Esophagus squamous epithelium (tissue), 5 donors: ENCODE measurements around the gene TFEC. TPM values are rescaled to one million over a fixed set of nuclear protein-coding genes. Genes with fewer than 3 reads are reported as not detected.

Experiments
- DNase-seq: peaks from one replicate; lab custom pipeline; 2025; lab: John Stamatoyannopoulos, UW
- H3K27ac ChIP-seq, 4 donors: fragments of 200-600 bp; sonication (generic); one replicate each; pipeline ENCODE4 v1.5.1; 2016 to 2019; ENCODE audit warnings: mild to moderate bottlenecking in 1 of 4
- H3K27me3 ChIP-seq, 4 donors: fragments of 200-600 bp; sonication (generic); 1 replicate in 3 of 4; 2 replicates in 1 of 4; pipeline versions ENCODE4 v1.5.1 to v1.6.0; 2017 to 2021; ENCODE audit warnings: antibody characterized with exemption in 1 of 4
- H3K36me3 ChIP-seq, 3 donors: fragments of 200-600 bp; sonication (generic); one replicate each; pipeline ENCODE4 v1.5.1; 2016 to 2019
- H3K4me1 ChIP-seq, 3 donors: fragments of 200-600 bp; sonication (generic); one replicate each; pipeline ENCODE4 v1.5.1; 2017 to 2019
- H3K4me3 ChIP-seq, 4 donors: fragments of 200-600 bp; sonication (generic); 1 replicate in 3 of 4; 2 replicates in 1 of 4; pipeline ENCODE4 v1.5.1; 2016 to 2019; ENCODE audit warnings: mild to moderate bottlenecking in 2 of 4, moderate library complexity in 1 of 4
- H3K9me3 ChIP-seq, 3 donors: fragments of 200-600 bp; sonication (generic); one replicate each; pipeline ENCODE4 v1.5.1; 2016 to 2019
- POLR2A ChIP-seq, 4 donors: fragments of 450-650 bp; IDR thresholded peaks; one replicate each; pipeline ENCODE4 v1.6.1; 2017; ENCODE audit warnings: antibody characterized with exemption in 4 of 4, mild to moderate bottlenecking in 4 of 4, moderate library complexity in 3 of 4
- WGBS, 2 donors: methylation state at CpG; one replicate each; pipeline ENCODE4 v1.1.5; 2018; 5-methylcytosine and 5-hydroxymethylcytosine counted together
- intact Hi-C: fragments of 100-400 bp; cut with DNase I; formaldehyde crosslinking; loops from one replicate; pipeline ENCODE4 v1.15.0; 2022
- total RNA-seq, 4 donors: library from RNA; depleted of rRNA; stranded (reverse); fragments of >200 nt; gene quantifications; one replicate each; pipeline ENCODE4 v1.1.0, GENCODE V29; 2016
- TF ChIP-seq, protein P1 (sequence below), 6 experiments: fragments of 450-650 bp in 4 of 6; fragments of 200-600 bp in 2 of 6; sonication (generic) in 2 of 6; IDR thresholded peaks; one replicate each; pipeline ENCODE4 v1.5.1; 2016 to 2019; ENCODE audit warnings: antibody characterized with exemption in 6 of 6, mild to moderate bottlenecking in 4 of 6, moderate library complexity in 4 of 6
- donor health status: DM: yes; HTN: yes; CAD: no.

The TFEC gene
- total RNA-seq, 4 donors from 2014 or later, result 0.40 to 2.7 (median 1.6) TPM; not detected in 1

GRCh38 chr7:116034411-116034810 is 3.8 kb upstream of the TFEC start:
- no peak for DNase-seq
- H3K36me3 ChIP-seq, result no peaks in the 10 kb centered on the region
- 65 to 76% methylated on average over 3 of the region's 3 CpGs for WGBS, 2 donors
- no peak for TF ChIP-seq POLR2A (IDR thresholded peaks at IDR 0.05)
- TF ChIP-seq, protein P1, sequence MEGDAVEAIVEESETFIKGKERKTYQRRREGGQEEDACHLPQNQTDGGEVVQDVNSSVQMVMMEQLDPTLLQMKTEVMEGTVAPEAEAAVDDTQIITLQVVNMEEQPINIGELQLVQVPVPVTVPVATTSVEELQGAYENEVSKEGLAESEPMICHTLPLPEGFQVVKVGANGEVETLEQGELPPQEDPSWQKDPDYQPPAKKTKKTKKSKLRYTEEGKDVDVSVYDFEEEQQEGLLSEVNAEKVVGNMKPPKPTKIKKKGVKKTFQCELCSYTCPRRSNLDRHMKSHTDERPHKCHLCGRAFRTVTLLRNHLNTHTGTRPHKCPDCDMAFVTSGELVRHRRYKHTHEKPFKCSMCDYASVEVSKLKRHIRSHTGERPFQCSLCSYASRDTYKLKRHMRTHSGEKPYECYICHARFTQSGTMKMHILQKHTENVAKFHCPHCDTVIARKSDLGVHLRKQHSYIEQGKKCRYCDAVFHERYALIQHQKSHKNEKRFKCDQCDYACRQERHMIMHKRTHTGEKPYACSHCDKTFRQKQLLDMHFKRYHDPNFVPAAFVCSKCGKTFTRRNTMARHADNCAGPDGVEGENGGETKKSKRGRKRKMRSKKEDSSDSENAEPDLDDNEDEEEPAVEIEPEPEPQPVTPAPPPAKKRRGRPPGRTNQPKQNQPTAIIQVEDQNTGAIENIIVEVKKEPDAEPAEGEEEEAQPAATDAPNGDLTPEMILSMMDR (IDR thresholded peaks at IDR 0.05), result no peak
- no peaks in the 10 kb centered on the region for H3K27me3 ChIP-seq
- H3K9me3 ChIP-seq, result no peaks in the 10 kb centered on the region
- intact Hi-C loops, result no loop called here
- no peak overlapping the region for H3K27ac ChIP-seq
- H3K4me1 ChIP-seq, result no peaks in the 10 kb centered on the region
- H3K4me3 ChIP-seq, result no peak overlapping the region

- no peak for TF ChIP-seq POLR2A (IDR thresholded peaks at IDR 0.05)
- TF ChIP-seq, protein P1 (IDR thresholded peaks at IDR 0.05), result no peak
- Histone ChIP-seq H3K9me3 (no peaks in the 10 kb centered on the region), H3K36me3 (no peaks in the 10 kb centered on the region), H3K4me3 (no peak overlapping the region), H3K4me1 (no peaks in the 10 kb centered on the region), H3K27ac (no peak overlapping the region), H3K27me3 (no peaks in the 10 kb centered on the region)
- WGBS, 2 donors, result 69 to 83% methylated on average over 2 of the region's 2 CpGs
- DNase-seq, result no peak
- intact Hi-C loops, result no loop called here
Observed at GRCh38 chr7:116032886-116033285, 2.3 kb upstream of the TFEC start.

DNA sequence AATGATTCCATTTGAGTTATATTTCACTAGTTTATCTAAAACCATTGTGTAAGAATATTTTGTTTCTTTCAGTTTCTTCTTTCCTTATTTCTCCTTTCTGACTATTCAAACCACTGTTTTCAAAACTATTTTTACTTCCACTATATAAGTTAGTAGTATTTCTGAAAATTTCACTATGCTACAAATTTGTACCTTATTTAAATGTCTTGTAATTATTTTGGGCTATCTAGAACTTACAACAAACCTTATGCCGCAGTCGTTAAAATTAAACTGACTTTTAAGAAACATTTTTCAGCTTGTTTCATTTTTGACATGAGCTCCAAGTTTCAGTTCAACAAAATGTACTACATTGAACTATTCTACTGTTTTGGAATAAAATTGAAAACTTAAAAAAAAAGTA is 1.8 kb downstream of the TFEC start:
- H3K4me1 ChIP-seq, result no peaks in the 10 kb centered on the region
- WGBS, 2 donors, result 61 to 70% methylated on average over 2 of the region's 2 CpGs
- no peak overlapping the region for H3K4me3 ChIP-seq
- H3K27me3 ChIP-seq, result no peaks in the 10 kb centered on the region
- no peaks in the 10 kb centered on the region for H3K36me3 ChIP-seq
- H3K9me3 ChIP-seq, result no peaks in the 10 kb centered on the region
- TF ChIP-seq, protein P1 (IDR thresholded peaks at IDR 0.05), result no peak
- TF ChIP-seq POLR2A (IDR thresholded peaks at IDR 0.05), result no peak
- no peak for DNase-seq
- intact Hi-C loops, result no loop called here
- no peak overlapping the region for H3K27ac ChIP-seq

DNA sequence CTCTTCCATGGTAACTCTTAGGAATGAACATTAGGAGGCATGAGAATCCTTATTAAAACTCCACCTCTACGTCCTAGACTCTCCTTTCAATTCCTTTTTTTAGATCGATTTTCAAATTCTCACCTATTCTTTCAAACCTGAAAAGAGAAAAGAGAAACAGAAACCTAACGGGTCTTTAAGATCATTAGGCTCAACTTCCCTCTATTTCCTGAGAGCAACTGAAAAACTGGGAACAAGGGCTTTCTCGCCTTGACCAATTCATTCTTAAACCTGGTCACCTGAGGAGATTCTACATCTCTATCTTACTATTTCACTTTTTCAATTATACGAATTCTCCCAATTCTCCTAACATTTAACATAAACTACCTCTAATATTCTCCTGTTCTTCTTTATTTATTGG is 2.8 kb downstream of the TFEC start:
- intact Hi-C loops, result no loop called here
- Histone ChIP-seq H3K27me3 (no peaks in the 10 kb centered on the region), H3K36me3 (no peaks in the 10 kb centered on the region), H3K27ac (no peak overlapping the region), H3K4me1 (no peaks in the 10 kb centered on the region), H3K9me3 (no peaks in the 10 kb centered on the region), H3K4me3 (no peak overlapping the region)
- TF ChIP-seq POLR2A (IDR thresholded peaks at IDR 0.05), result no peak
- TF ChIP-seq, protein P1 (IDR thresholded peaks at IDR 0.05), result no peak
- no peak for DNase-seq
- 53 to 60% methylated on average over 5 of the region's 5 CpGs for WGBS, 2 donors

DNA sequence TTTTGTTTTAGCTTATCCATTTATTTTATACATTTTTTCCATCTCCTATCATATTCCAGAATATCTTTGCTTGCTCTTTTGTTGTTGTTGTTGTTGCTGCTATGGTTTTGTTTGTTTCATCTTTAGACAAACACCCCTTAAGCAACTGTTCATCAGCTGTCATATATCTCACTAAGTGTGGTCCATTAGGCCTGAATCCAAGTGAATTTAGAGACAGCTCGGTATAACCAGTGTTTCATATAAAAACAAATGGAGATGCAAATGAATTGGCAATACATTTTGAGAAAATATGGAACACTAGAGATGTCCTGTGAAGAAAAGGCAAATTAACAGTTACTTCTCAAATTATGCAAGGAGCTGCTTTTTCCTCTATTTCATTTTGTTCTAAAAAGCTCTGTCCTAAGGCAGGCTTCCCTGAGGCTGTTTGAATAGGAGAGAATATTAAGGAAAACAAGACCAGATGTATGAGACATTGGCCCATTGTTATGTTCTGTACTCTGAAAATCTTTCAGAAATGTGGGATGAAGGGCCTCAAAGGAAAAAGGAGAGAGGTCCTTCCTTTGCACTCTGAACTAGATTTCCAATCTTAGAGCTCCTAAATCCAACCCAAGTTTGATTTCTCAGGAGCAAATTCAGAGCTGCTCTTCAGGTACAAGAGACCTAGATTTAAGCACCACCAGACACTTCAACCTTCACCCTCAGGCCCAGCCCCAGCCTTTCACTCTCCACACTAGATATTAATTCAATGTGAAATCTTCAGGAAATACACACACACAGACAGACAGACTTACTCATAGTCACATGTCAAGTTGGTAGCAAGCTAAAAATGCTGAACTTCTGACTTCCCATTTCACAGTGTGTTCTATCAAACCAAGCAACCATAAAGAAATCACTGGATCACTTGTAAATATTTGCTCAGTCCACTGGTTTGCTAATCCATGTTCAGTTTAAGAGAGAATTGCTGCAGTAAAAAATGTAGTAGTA is 5.4 kb downstream of the TFEC start:
- H3K4me1 ChIP-seq, result no peaks in the 10 kb centered on the region
- H3K27me3 ChIP-seq, result no peaks in the 10 kb centered on the region
- no peaks in the 10 kb centered on the region for H3K36me3 ChIP-seq
- no peaks in the 10 kb centered on the region for H3K9me3 ChIP-seq
- no peak for DNase-seq
- 50 to 56% methylated on average over 1 of the region's 1 CpG for WGBS, 2 donors
- H3K4me3 ChIP-seq, result no peak overlapping the region
- no peak overlapping the region for H3K27ac ChIP-seq
- TF ChIP-seq, protein P1 (IDR thresholded peaks at IDR 0.05), result no peak
- TF ChIP-seq POLR2A (IDR thresholded peaks at IDR 0.05), result no peak
- intact Hi-C loops, result no loop called here
